ENCODE results near the gene TMEM171.

DNA sequence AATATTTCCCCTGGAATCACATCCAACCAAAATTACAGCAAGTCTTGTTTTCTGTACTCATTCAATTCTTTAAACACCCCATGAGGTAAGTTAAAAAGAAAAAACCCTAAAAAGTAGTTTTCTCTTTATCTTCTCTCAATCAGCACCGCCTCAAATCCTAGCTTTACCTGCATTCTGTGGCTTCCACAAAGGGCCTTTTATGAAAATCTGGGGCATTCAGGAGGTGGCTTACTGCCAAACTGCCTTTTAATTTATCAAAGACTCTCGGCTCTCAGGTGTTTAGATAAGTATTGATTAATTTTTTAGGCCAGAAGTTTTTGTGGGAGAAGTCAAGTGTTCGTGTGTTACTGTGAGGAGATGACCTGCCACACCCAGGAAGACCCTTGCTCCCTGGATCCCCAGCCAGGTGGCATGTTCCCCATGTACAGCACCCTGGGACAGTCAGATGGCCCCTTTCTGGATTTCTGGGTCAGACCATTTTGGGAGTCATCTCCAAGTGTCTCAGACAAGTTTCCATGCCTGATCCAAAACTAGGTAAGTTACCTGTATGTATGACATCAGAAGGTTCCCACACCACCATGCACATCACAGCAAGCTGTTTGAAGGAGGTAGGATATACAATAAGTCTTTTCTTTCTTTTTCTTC lies 6.2 kb upstream of the TMEM171 start:
- TF ChIP-seq, protein P1, sequence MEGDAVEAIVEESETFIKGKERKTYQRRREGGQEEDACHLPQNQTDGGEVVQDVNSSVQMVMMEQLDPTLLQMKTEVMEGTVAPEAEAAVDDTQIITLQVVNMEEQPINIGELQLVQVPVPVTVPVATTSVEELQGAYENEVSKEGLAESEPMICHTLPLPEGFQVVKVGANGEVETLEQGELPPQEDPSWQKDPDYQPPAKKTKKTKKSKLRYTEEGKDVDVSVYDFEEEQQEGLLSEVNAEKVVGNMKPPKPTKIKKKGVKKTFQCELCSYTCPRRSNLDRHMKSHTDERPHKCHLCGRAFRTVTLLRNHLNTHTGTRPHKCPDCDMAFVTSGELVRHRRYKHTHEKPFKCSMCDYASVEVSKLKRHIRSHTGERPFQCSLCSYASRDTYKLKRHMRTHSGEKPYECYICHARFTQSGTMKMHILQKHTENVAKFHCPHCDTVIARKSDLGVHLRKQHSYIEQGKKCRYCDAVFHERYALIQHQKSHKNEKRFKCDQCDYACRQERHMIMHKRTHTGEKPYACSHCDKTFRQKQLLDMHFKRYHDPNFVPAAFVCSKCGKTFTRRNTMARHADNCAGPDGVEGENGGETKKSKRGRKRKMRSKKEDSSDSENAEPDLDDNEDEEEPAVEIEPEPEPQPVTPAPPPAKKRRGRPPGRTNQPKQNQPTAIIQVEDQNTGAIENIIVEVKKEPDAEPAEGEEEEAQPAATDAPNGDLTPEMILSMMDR (conservative IDR thresholded peaks at IDR 0.05; ENCODE audit: low read depth in 2 of 2): no peak
- TF ChIP-seq POLR2AphosphoS5 (IDR thresholded peaks at IDR 0.05; ENCODE audit: low read depth) (no peak), EZH2 (IDR thresholded peaks at IDR 0.05; ENCODE audit: low read depth, unreplicated experiment) (no peak), JUNB (IDR thresholded peaks at IDR 0.05; ENCODE audit: unreplicated experiment) (no peak), CREB1 (CRISPR knock-in tag; IDR thresholded peaks at IDR 0.05; ENCODE audit: low read depth) (no peak), EZH2phosphoT487 (IDR thresholded peaks at IDR 0.05; ENCODE audit: unreplicated experiment) (no peak), STAT1 (IDR thresholded peaks at IDR 0.05; ENCODE audit: unreplicated experiment) (no peak)
- TF ChIP-seq, protein P2, sequence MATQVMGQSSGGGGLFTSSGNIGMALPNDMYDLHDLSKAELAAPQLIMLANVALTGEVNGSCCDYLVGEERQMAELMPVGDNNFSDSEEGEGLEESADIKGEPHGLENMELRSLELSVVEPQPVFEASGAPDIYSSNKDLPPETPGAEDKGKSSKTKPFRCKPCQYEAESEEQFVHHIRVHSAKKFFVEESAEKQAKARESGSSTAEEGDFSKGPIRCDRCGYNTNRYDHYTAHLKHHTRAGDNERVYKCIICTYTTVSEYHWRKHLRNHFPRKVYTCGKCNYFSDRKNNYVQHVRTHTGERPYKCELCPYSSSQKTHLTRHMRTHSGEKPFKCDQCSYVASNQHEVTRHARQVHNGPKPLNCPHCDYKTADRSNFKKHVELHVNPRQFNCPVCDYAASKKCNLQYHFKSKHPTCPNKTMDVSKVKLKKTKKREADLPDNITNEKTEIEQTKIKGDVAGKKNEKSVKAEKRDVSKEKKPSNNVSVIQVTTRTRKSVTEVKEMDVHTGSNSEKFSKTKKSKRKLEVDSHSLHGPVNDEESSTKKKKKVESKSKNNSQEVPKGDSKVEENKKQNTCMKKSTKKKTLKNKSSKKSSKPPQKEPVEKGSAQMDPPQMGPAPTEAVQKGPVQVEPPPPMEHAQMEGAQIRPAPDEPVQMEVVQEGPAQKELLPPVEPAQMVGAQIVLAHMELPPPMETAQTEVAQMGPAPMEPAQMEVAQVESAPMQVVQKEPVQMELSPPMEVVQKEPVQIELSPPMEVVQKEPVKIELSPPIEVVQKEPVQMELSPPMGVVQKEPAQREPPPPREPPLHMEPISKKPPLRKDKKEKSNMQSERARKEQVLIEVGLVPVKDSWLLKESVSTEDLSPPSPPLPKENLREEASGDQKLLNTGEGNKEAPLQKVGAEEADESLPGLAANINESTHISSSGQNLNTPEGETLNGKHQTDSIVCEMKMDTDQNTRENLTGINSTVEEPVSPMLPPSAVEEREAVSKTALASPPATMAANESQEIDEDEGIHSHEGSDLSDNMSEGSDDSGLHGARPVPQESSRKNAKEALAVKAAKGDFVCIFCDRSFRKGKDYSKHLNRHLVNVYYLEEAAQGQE (IDR thresholded peaks at IDR 0.05; ENCODE audit: unreplicated experiment): no peak
- TF ChIP-seq, protein P3, sequence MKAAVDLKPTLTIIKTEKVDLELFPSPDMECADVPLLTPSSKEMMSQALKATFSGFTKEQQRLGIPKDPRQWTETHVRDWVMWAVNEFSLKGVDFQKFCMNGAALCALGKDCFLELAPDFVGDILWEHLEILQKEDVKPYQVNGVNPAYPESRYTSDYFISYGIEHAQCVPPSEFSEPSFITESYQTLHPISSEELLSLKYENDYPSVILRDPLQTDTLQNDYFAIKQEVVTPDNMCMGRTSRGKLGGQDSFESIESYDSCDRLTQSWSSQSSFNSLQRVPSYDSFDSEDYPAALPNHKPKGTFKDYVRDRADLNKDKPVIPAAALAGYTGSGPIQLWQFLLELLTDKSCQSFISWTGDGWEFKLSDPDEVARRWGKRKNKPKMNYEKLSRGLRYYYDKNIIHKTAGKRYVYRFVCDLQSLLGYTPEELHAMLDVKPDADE (IDR thresholded peaks at IDR 0.05): no peak
- TF ChIP-seq, protein P4, sequence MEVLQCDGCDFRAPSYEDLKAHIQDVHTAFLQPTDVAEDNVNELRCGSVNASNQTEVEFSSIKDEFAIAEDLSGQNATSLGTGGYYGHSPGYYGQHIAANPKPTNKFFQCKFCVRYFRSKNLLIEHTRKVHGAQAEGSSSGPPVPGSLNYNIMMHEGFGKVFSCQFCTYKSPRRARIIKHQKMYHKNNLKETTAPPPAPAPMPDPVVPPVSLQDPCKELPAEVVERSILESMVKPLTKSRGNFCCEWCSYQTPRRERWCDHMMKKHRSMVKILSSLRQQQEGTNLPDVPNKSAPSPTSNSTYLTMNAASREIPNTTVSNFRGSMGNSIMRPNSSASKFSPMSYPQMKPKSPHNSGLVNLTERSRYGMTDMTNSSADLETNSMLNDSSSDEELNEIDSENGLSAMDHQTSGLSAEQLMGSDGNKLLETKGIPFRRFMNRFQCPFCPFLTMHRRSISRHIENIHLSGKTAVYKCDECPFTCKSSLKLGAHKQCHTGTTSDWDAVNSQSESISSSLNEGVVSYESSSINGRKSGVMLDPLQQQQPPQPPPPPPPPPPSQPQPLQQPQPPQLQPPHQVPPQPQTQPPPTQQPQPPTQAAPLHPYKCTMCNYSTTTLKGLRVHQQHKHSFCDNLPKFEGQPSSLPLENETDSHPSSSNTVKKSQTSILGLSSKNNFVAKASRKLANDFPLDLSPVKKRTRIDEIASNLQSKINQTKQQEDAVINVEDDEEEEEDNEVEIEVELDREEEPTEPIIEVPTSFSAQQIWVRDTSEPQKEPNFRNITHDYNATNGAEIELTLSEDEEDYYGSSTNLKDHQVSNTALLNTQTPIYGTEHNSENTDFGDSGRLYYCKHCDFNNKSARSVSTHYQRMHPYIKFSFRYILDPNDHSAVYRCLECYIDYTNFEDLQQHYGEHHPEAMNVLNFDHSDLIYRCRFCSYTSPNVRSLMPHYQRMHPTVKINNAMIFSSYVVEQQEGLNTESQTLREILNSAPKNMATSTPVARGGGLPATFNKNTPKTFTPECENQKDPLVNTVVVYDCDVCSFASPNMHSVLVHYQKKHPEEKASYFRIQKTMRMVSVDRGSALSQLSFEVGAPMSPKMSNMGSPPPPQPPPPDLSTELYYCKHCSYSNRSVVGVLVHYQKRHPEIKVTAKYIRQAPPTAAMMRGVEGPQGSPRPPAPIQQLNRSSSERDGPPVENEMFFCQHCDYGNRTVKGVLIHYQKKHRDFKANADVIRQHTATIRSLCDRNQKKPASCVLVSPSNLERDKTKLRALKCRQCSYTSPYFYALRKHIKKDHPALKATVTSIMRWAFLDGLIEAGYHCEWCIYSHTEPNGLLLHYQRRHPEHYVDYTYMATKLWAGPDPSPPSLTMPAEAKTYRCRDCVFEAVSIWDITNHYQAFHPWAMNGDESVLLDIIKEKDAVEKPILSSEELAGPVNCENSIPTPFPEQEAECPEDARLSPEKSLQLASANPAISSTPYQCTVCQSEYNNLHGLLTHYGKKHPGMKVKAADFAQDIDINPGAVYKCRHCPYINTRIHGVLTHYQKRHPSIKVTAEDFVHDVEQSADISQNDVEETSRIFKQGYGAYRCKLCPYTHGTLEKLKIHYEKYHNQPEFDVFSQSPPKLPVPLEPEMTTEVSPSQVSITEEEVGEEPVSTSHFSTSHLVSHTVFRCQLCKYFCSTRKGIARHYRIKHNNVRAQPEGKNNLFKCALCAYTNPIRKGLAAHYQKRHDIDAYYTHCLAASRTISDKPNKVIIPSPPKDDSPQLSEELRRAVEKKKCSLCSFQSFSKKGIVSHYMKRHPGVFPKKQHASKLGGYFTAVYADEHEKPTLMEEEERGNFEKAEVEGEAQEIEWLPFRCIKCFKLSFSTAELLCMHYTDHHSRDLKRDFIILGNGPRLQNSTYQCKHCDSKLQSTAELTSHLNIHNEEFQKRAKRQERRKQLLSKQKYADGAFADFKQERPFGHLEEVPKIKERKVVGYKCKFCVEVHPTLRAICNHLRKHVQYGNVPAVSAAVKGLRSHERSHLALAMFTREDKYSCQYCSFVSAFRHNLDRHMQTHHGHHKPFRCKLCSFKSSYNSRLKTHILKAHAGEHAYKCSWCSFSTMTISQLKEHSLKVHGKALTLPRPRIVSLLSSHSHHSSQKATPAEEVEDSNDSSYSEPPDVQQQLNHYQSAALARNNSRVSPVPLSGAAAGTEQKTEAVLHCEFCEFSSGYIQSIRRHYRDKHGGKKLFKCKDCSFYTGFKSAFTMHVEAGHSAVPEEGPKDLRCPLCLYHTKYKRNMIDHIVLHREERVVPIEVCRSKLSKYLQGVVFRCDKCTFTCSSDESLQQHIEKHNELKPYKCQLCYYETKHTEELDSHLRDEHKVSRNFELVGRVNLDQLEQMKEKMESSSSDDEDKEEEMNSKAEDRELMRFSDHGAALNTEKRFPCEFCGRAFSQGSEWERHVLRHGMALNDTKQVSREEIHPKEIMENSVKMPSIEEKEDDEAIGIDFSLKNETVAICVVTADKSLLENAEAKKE (CRISPR knock-in tag; IDR thresholded peaks at IDR 0.05): no peak
